ENCODE data around the gene SLC41A3. TPM values are rescaled to one million over a fixed set of nuclear protein-coding genes. Genes with fewer than 3 reads are reported as not detected.

The SLC41A3 gene
- polyA plus RNA-seq, 3 donors, result 2.8 to 18.2 (median 13.6) TPM

DNA sequence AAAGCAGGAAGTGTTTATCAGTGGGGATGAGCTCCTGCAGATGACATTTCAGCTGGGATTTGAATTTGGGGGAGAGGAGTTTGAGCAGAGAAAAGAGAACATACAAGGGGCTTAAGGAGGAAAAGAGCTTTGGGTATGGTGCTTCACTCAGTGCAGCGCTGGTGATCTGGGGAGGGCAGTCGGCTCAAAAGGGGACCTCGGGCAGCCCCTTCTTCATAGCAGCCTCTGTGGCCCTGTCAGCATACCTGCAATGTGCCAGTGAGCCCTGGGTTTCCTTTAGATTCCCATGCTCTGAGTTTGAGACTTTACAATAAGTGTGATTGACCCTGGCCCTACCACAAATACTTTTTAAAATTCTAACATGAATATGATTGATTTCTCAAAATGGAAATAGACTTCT lies 74.7 kb downstream of the SLC41A3 start:
- Histone ChIP-seq H3K27me3 (ENCODE audit: control insufficient read depth in 2 of 2, insufficient read depth in 2 of 2, low read length in 2 of 2) (no peaks in the 10 kb centered on the region), H3K36me3 (replicated peaks in 1 of 2; ENCODE audit: control insufficient read depth in 1 of 2, insufficient read depth in 2 of 2, low read length in 2 of 2) (peaks cover 3 to 24% of the 10 kb centered on the region in 2 donors), H3K4me3 (replicated peaks in 1 of 3; ENCODE audit: low read depth in 2 of 3, low read length in 3 of 3) (no peak overlapping the region), H3K4me2 (replicated peaks; ENCODE audit: extremely low read depth, low read length, poor library complexity, severe bottlenecking) (no peak overlapping the region), H4K20me1 (ENCODE audit: insufficient read depth, low read length) (no peaks in the 10 kb centered on the region), H3K27ac (ENCODE audit: low read depth in 1 of 2, low read length in 2 of 2) (no peak overlapping the region), H3K4me1 (ENCODE audit: control insufficient read depth in 1 of 2, insufficient read depth in 2 of 2, low read length in 2 of 2) (no peaks in the 10 kb centered on the region), H2AFZ (ENCODE audit: insufficient read depth, low read depth, low read length, poor library complexity, severe bottlenecking) (no peak overlapping the region), H3K9ac (ENCODE audit: insufficient read depth, low read length, poor library complexity, severe bottlenecking) (no peak overlapping the region), H3K9me3 (replicated peaks in 1 of 2; ENCODE audit: control insufficient read depth in 1 of 2, insufficient read depth in 1 of 2, low read length in 2 of 2) (no peaks in the 10 kb centered on the region), H3K79me2 (ENCODE audit: insufficient read depth, low read length) (no peaks in the 10 kb centered on the region)
- no peak overlapping the region for H3K27ac Mint-ChIP-seq
- no peaks in the 10 kb centered on the region for H3K4me1 Mint-ChIP-seq
- intact Hi-C loops (cut with micrococcal nuclease), result no loop called here
- DNase-seq, result no peak
- peaks cover 0 to 6% (median 0%) of the 10 kb centered on the region in 7 donors for H3K9me3 Mint-ChIP-seq
- H3K4me3 Mint-ChIP-seq, result no peak overlapping the region
- peaks cover 0 to 3% (median 2%) of the 10 kb centered on the region in 3 donors for H3K27me3 Mint-ChIP-seq (ENCODE audit: low read depth in 3 of 3)
- WGBS (ENCODE audit: insufficient coverage), result 100% methylated on average over 2 of the region's 3 CpGs
- TF ChIP-seq, protein P1, sequence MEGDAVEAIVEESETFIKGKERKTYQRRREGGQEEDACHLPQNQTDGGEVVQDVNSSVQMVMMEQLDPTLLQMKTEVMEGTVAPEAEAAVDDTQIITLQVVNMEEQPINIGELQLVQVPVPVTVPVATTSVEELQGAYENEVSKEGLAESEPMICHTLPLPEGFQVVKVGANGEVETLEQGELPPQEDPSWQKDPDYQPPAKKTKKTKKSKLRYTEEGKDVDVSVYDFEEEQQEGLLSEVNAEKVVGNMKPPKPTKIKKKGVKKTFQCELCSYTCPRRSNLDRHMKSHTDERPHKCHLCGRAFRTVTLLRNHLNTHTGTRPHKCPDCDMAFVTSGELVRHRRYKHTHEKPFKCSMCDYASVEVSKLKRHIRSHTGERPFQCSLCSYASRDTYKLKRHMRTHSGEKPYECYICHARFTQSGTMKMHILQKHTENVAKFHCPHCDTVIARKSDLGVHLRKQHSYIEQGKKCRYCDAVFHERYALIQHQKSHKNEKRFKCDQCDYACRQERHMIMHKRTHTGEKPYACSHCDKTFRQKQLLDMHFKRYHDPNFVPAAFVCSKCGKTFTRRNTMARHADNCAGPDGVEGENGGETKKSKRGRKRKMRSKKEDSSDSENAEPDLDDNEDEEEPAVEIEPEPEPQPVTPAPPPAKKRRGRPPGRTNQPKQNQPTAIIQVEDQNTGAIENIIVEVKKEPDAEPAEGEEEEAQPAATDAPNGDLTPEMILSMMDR (IDR thresholded peaks at IDR 0.05), result no peak
- H3K36me3 Mint-ChIP-seq, result peaks cover 53 to 58% of the 10 kb centered on the region in 2 donors

DNA sequence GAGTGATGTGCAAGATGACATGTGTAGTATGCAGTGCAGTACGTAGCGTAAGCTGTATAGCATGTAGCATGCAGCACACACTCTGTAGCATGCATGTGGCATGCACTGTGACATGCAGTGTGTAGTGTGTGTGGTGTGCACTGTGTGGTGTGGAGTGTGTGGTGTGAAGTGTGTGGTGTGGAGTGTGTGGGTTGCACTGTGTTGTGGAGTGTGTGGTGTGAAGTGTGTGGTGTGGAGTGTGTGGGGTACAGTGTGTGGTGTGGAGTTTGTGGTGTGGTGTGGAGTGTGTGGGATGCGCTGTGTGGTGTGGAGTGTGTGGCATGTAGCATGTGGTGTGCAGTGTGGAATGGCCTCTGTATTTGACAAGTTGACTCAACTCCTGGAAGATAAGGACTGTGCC lies 75.7 kb downstream of the SLC41A3 start:
- Histone ChIP-seq H3K4me2 (replicated peaks; ENCODE audit: extremely low read depth, low read length, poor library complexity, severe bottlenecking) (no peak overlapping the region), H2AFZ (ENCODE audit: insufficient read depth, low read depth, low read length, poor library complexity, severe bottlenecking) (no peak overlapping the region), H3K4me3 (replicated peaks in 1 of 3; ENCODE audit: low read depth in 2 of 3, low read length in 3 of 3) (no peak overlapping the region), H3K36me3 (replicated peaks in 1 of 2; ENCODE audit: control insufficient read depth in 1 of 2, insufficient read depth in 2 of 2, low read length in 2 of 2) (peaks cover 3 to 24% of the 10 kb centered on the region in 2 donors), H3K27me3 (ENCODE audit: control insufficient read depth in 2 of 2, insufficient read depth in 2 of 2, low read length in 2 of 2) (no peaks in the 10 kb centered on the region), H3K9me3 (replicated peaks in 1 of 2; ENCODE audit: control insufficient read depth in 1 of 2, insufficient read depth in 1 of 2, low read length in 2 of 2) (no peaks in the 10 kb centered on the region), H4K20me1 (ENCODE audit: insufficient read depth, low read length) (no peaks in the 10 kb centered on the region), H3K27ac (ENCODE audit: low read depth in 1 of 2, low read length in 2 of 2) (no peak overlapping the region), H3K4me1 (ENCODE audit: control insufficient read depth in 1 of 2, insufficient read depth in 2 of 2, low read length in 2 of 2) (no peaks in the 10 kb centered on the region), H3K79me2 (ENCODE audit: insufficient read depth, low read length) (no peaks in the 10 kb centered on the region), H3K9ac (ENCODE audit: insufficient read depth, low read length, poor library complexity, severe bottlenecking) (no peak overlapping the region)
- no peak for DNase-seq
- intact Hi-C loops (cut with micrococcal nuclease), result no loop called here
- Mint-ChIP-seq H3K27me3 (ENCODE audit: low read depth in 3 of 3) (peaks cover 0 to 3% (median 2%) of the 10 kb centered on the region in 3 donors), H3K4me3 (no peak overlapping the region), H3K9me3 (peaks cover 0 to 6% (median 0%) of the 10 kb centered on the region in 7 donors), H3K27ac (no peak overlapping the region), H3K36me3 (peaks cover 44 to 50% of the 10 kb centered on the region in 2 donors), H3K4me1 (no peaks in the 10 kb centered on the region)
- 97% methylated on average over 3 of the region's 3 CpGs for WGBS (ENCODE audit: insufficient coverage)
- TF ChIP-seq, protein P1 (IDR thresholded peaks at IDR 0.05), result no peak
